Activated naive CD4-positive, alpha-beta T cell treated with anti-CD3 and anti-CD28 coated beads, Interleukin-2, amount 50 U/mL, for 72 hours (primary cell): ENCODE results near the gene WNT5B. TPM values are rescaled to one million over a fixed set of nuclear protein-coding genes. Genes with fewer than 3 reads are reported as not detected.
"Not testable (repeated sequence)": the region's sequence is repeated elsewhere in the genome, so short reads cannot be mapped to it uniquely, and the experiment has no call there.

Source experiments
- ATAC-seq, 2 donors: fragments of 150-1000 bp; cut with Tn5 transposase; 2 replicates each; pipeline ENCODE4 v1.10.0; 2021; ENCODE audit warnings: mild to moderate bottlenecking in 2 of 2, moderate library complexity in 2 of 2
- DNase-seq, 2 donors: peaks; one replicate each; pipeline ENCODE4 v3.0.0; 2021 to 2022; ENCODE audit warnings: low spot score in 2 of 2
- H3K27ac Mint-ChIP-seq, 2 donors: one replicate each; pipeline ENCODE4 v1.8.0; 2022; ENCODE audit warnings: mild to moderate bottlenecking in 2 of 2, mixed read lengths in 2 of 2
- H3K36me3 Mint-ChIP-seq, 2 donors: one replicate each; pipeline ENCODE4 v1.8.0; 2022; ENCODE audit warnings: mixed read lengths in 2 of 2
- H3K9me3 Mint-ChIP-seq, 2 donors: one replicate each; pipeline ENCODE4 v1.8.0; 2022; ENCODE audit warnings: mixed read lengths in 2 of 2
- total RNA-seq, 2 donors: library from RNA; stranded (reverse); gene quantifications; one replicate each; pipeline ENCODE4 v1.2.3, GENCODE V29; 2022

The WNT5B gene
- total RNA-seq, 2 donors from 2014 or later = 0.18 TPM; not detected in 1

- ATAC-seq = no peak
- Mint-ChIP-seq H3K27ac (no peak overlapping the region), H3K36me3 (peaks cover 6 to 11% of the 10 kb centered on the region in 2 donors), H3K9me3 (no peaks in the 10 kb centered on the region)
- DNase-seq = no peak
These were observed 59.2 kb downstream of the WNT5B start for GRCh38 chr12:1688086-1688710.

DNA sequence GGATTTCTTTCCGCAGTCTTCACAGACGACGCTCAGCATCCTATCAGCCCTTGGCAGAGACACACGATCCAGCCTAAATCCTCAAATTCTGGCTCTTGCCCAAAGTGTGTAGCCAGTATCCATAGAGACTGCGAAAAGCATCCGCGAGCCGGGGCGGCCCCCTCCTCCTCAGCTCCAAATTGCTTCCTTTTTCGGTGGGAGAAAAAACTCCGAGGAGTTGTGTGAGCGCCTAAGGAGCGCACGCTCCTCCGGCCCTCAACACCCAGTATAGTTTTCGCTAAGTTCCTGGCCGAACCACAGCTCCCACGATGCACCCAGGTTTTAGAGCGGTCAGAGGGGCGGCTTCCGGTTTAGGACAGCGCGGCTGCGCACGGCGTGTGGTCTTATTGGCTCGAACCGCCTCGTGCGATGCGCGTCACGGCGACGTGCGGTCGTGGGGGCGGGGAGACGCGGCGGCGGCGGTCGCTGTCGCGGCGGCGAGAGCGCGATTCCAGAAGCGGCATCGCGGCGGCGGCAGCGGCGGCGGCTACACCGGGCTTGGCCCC lies 61.6 kb downstream of the WNT5B start, which contains the start of gene ADIPOR2:
Gene ADIPOR2, plus strand, starts transcription at position 493 of the 545 bp plus-strand sequence. CDS start 63,274 bp downstream, outside the sequence.
- Mint-ChIP-seq H3K36me3 (peaks cover 6 to 17% of the 10 kb centered on the region in 2 donors), H3K9me3 (no peaks in the 10 kb centered on the region), H3K27ac (peak within 1 kb of the TSS; percentile 92 to 98)
- peak; percentile 99 for ATAC-seq
- peak; percentile 92 to 95 for DNase-seq

DNA sequence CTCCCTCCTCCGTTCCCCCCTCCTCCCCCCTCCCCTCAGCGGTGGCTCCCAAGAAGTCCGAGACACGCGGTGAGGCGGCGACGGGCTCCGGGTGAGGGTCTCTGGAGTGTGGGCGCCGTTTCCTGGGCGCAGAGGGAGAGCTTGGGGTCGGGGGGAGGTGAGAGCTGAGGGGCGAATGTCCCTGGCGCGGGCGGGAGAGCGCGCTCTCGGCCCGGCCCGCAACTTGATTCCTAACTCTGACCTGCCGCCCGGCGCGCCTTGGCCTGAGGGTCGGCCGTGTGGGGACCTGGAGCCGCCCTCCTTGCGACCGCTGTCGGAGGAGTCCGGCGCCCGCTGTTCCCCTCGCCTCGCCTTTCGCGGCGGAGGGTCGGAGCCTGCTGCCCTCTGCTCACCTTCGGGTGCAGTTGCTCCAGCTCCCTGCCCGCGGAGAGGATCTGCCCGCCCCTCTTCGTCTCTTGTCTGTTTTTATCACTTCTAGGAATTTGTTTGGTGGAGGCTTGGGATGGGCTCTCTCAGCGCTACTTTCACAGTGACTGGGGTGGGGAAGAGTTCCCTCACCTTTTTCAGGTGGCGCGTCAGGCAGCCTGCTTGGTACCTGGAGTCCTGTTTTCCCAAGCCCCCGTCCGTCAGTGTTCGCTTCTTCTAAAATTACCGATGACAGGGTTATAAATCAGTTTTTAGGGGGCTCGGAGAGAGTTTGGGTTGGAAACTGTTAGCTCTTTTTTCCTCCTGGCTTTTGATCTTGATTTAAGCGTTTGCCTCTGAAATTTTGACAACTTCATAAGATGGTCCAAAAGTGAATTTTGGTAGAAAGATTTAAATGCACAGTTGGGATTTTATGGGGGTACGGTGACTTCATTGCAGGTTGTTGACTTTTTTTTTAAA lies 62.3 kb downstream of the WNT5B start:
- Mint-ChIP-seq H3K36me3 (peaks cover 6 to 17% of the 10 kb centered on the region in 2 donors), H3K27ac (peak overlapping the region; percentile 77 to 92), H3K9me3 (no peaks in the 10 kb centered on the region)
- DNase-seq = peak in 1 of 2 donors; percentile 38
- ATAC-seq = peak; percentile 28 to 53

GRCh38 chr12:1692226-1692625 lies 63.2 kb downstream of the WNT5B start:
- ATAC-seq = no peak
- no peak for DNase-seq
- H3K36me3 Mint-ChIP-seq = peaks cover 6 to 17% of the 10 kb centered on the region in 2 donors
- peak overlapping the region; percentile 77 to 92 for H3K27ac Mint-ChIP-seq
- no peaks in the 10 kb centered on the region for H3K9me3 Mint-ChIP-seq

DNA sequence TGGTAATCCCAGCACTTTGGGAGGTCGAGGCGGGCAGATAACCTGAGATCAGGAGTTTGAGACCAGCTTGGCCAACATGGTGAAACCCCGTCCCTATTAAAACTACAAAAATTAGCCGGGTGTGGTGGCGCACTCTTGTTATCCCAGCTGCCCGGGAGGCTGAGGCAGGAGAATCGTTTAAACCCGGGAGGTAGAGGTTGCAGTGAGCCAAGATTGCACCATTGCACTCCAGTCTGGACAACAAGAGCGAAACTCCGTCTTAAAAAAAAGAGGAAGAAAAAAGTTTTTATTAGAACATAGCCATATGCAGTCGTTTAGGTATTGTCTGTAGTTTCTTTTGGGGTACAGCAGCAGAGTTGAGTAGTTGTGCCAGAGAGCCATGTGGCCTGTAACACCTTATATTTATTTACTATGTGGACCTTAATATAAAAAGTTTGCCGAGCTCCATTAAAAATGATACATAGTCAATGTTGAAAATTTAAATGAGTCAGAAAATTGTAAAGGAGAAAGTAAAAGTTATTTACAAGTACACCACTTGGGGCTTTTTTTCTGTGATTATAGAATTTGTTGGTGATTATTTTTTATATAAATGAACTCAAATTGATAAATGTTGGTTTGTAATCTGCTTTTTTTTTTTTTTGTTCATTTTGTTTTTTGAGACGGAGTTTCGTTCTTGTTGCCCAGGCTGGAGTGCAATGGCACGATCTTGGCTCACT lies 64.0 kb downstream of the WNT5B start:
- no peak for ATAC-seq
- Mint-ChIP-seq H3K27ac (no peak overlapping the region), H3K36me3 (peaks cover 6 to 17% of the 10 kb centered on the region in 2 donors), H3K9me3 (no peaks in the 10 kb centered on the region)
- no peak for DNase-seq

- not testable (repeated sequence) for H3K27ac Mint-ChIP-seq, DNase-seq, H3K9me3 Mint-ChIP-seq, ATAC-seq
- H3K36me3 Mint-ChIP-seq = peaks cover 6 to 17% of the 10 kb centered on the region in 2 donors
These were observed 66.1 kb downstream of the WNT5B start for GRCh38 chr12:1695097-1695496.

GRCh38 chr12:1695886-1696670 lies 67.0 kb downstream of the WNT5B start:
- ATAC-seq (no peak), DNase-seq (no peak)
- no peaks in the 10 kb centered on the region for H3K9me3 Mint-ChIP-seq
- no peak overlapping the region for H3K27ac Mint-ChIP-seq
- peaks cover 6 to 17% of the 10 kb centered on the region in 2 donors for H3K36me3 Mint-ChIP-seq

DNA sequence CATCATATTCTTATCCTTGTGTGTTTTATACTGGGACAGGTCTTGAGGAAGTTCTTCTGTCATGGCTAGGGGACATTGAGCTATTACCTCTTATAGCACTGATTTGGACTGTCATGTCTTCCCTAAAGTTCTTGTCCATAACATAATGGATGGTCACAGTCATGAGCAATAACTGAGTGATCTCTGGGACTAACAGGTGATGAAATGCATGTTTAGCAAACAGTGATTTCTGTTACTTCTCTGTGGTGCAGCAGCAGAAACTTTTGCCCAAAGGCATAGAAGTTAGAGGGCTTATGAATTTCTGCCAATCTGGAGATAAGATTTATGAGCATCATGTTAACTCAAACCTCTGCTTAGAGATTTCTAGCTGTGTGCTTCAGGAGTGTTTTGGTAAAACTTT lies 67.8 kb downstream of the WNT5B start:
- no peak for DNase-seq
- no peak for ATAC-seq
- no peak overlapping the region for H3K27ac Mint-ChIP-seq
- H3K9me3 Mint-ChIP-seq = no peaks in the 10 kb centered on the region
- H3K36me3 Mint-ChIP-seq = peaks cover 0 to 11% of the 10 kb centered on the region in 2 donors

Other genes with a start within 250 kb of the WNT5B start
- 10 to 100 TPM; 21.7 to 25.3 TPM for gene FBXL14, start 34.6 kb upstream of the WNT5B start, total RNA-seq
- gene ADIPOR2, start 61.8 kb downstream of the WNT5B start, total RNA-seq = 10 to 100 TPM; 35.3 to 45.5 TPM
- not detected for gene LRTM2, start 191.3 kb downstream of the WNT5B start, total RNA-seq